ENCODE results near the gene PAK1.
"Not testable (repeated sequence)": the region's sequence is repeated elsewhere in the genome, so short reads cannot be mapped to it uniquely, and the experiment has no call there.

The PAK1 gene

DNA sequence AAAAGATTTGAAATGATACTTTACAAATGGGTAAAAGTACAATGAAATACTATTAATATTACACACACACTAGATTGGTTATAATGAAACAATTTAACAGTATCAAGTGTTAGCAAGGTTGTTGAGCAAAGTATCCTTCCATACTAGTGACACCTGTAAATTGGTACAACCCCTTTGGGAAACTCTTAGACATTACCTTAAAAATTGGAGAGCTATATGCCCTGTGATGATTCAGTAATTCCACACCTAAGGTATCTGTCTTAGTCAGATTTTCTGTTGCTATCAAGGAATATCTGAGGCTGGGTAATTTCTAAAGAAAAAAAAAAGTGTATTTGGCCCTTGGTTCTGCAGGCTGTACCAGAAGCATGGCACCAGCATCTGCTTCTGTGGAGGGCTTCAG lies 165.1 kb downstream of the PAK1 start:
- no peak for DNase-seq (ENCODE audit: low spot score)

DNA sequence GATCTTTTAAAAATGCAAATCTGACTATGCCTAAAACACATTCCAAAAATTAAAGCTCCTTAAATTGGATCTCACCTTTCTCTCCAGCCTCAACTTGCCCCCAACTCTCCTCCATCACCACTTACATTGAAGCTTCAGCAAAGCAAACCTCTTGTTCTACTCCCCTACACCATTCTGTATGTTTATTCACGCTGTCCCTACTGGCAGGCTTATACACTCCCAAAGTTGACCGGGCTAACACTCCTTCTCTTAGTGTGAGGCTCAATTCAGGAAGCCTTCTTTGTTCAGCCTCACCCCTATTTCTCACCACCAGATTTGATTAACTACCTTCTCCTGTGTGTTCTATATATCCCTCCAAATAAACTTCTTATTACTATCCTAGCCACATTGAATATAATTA lies 170.6 kb downstream of the PAK1 start:
- DNase-seq (ENCODE audit: low spot score): no peak

- DNase-seq (ENCODE audit: low spot score): no peak
Observed at GRCh38 chr11:77302752-77303151, 171.1 kb downstream of the PAK1 start.

DNA sequence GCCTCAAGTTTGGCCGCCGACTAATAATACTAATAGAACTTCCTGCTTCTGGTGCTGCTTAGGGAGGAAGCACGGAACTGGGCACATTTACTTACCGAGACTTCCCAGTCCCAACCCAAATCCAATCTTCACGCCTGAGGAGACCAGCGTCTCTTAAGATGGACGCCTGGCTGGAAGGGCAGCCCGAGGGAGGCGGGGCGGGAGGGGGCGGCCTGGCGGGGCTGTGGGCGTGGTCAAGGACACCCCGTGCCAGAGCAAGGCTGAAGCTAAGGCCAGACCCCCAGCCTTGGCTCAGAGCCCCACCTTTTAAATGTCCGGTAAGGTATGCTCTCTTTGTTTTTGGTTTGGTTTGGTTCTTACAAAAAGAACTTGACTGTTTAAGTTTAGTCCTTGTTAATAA lies 172.4 kb downstream of the PAK1 start, which contains the start of gene GDPD4:
TSS of gene GDPD4 (minus strand) at position 177 of the 400 bp plus-strand sequence. CDS start 16,549 bp downstream, outside the sequence.
- no peak for DNase-seq (ENCODE audit: low spot score)

GRCh38 chr11:77300695-77301094 lies 173.2 kb downstream of the PAK1 start:
- DNase-seq (ENCODE audit: low spot score): no peak

DNA sequence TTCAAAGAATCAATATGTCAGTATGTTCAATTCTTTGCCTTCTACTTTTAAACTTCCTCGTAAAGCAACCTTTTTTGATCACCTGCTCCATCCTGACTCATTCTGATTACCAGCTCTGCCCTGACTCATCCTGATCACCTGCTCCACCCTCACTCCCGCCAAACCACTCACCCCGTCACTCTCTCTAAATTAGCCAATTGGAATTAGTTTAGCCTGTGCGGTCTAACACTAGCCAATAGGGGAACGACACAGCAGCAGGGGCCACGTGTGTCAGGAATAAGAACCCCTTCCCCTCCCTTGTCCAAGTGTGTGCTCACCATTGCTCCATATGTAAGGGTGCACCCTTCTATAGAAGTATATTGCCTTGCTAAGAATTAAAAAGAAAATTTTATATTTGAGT lies 173.9 kb downstream of the PAK1 start:
- DNase-seq (ENCODE audit: low spot score): not testable (repeated sequence)

- no peak for DNase-seq (ENCODE audit: low spot score)
Observed at GRCh38 chr11:77299528-77299993, 174.3 kb downstream of the PAK1 start.

- no peak for DNase-seq (ENCODE audit: low spot score)
Observed at GRCh38 chr11:77294040-77294439, 179.9 kb downstream of the PAK1 start.

- no peak for DNase-seq (ENCODE audit: low spot score)
Observed at GRCh38 chr11:77289737-77290136, 184.2 kb downstream of the PAK1 start.

DNA sequence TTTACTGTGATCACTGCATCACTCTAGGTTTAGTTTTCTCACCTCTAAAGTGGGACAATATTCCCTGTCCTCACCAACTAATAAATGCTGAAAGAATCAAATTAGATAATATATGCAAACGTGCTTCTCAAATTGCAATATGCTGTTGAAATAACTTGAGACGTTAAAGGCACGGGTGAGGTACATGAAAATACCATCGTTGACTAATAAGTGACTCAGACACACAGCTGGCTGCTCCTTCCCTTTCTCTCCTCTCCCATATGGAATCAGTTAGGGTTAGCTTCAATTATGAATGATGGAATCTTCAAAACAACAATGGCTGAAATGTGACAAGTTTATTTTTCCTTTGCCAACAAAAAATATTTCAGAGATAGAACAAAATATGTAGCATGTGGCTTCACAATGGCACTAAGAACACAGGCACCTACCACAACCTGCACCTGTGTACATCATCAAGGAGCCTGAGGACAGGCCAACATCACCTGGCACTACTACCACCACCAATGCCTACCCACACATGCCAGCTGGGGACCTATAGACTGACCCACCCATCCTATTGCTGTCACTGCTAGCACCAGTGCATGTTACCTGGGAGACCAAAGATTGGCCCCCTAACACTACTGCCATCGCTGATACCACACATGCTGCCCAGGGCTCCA lies 186.2 kb downstream of the PAK1 start:
- DNase-seq (ENCODE audit: low spot score): no peak

DNA sequence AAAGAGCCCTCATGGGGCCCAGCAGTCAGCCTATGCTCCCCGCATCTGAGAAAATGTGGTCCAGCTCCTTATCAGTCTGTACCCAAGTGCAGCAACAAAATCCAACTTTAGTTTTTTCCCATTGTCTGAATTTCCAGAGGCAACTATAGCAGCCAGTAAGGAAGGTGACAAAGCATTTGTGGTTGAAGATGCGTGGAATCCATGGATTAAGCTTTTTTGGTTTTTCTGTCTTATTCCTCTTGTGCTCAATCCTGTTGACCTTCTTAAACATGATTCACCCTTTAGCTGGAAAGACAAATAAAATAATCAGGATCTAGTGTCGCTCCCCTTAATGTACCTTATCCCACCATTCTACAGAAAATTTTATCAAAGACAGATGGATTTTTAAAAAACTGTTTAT lies 186.8 kb downstream of the PAK1 start:
- no peak for DNase-seq (ENCODE audit: low spot score)

- no peak for DNase-seq (ENCODE audit: low spot score)
Observed at GRCh38 chr11:77284476-77285468, 189.1 kb downstream of the PAK1 start.

- no peak for DNase-seq (ENCODE audit: low spot score)
Observed at GRCh38 chr11:77283101-77283500, 190.8 kb downstream of the PAK1 start.

GRCh38 chr11:77278595-77279506 lies 195.0 kb downstream of the PAK1 start:
- no peak for DNase-seq (ENCODE audit: low spot score)

DNA sequence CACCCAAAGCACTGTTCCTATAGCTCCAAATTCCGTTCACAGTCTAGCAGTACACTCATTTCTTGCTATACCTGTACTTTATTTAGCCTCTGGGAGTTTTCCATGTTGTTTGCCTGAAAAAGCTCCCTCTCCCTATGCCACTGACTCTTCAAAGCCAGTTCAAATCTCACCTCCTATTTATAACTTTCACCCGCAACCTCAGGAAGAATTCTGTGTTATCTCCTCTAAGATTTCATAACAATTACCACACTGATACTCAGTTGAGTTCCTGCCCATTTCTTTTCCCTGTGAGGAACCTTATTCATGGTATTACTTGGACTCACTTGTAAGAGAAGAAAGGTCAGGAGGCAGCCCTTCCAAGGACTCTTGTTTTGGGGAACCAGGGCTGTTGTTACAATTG lies 197.6 kb downstream of the PAK1 start:
- DNase-seq (ENCODE audit: low spot score): no peak

Measured in globus pallidus (tissue), 1 donor.